Measurements from ENCODE around the gene HMGB1.
A peak's percentile ranks its signal among the peaks of the same experiment; 100 is the strongest.

GRCh38 chr13:30422054-30422839 is 43.5 kb downstream of the HMGB1 start, which contains the start of gene UBE2L5:
- no peak for TF ChIP-seq MAX (IDR thresholded peaks at IDR 0.05; ENCODE audit: insufficient read depth, insufficient read length)
- no peak for TF ChIP-seq CTCF (IDR thresholded peaks at IDR 0.05; ENCODE audit: extremely low read depth in 1 of 2, insufficient read depth in 1 of 2, low read depth in 1 of 2, low read length in 2 of 2)
- peak; percentile 16 for TF ChIP-seq POLR2A (IDR thresholded peaks at IDR 0.05; ENCODE audit: low read depth, low read length)
- no peak for TF ChIP-seq POLR2AphosphoS5 (IDR thresholded peaks at IDR 0.05; ENCODE audit: insufficient read depth, low read depth, low read length)
- TF ChIP-seq EZH2 (IDR thresholded peaks at IDR 0.05; ENCODE audit: borderline replicate concordance, low read depth, low read length, severe bottlenecking): no peak
- TF ChIP-seq JUN (IDR thresholded peaks at IDR 0.05; ENCODE audit: borderline replicate concordance, insufficient read depth, insufficient read length, low read depth): no peak

All from endothelial cell of umbilical vein (primary cell).